Smooth muscle cell of the brain vasculature (primary cell): ENCODE data around the gene RNF220.

Experiments
- DNase-seq: peaks from one replicate; pipeline ENCODE4 v3.0.0-alpha.2; 2012; ENCODE audit warnings: low read depth, low spot score

Gene RNF220

DNA sequence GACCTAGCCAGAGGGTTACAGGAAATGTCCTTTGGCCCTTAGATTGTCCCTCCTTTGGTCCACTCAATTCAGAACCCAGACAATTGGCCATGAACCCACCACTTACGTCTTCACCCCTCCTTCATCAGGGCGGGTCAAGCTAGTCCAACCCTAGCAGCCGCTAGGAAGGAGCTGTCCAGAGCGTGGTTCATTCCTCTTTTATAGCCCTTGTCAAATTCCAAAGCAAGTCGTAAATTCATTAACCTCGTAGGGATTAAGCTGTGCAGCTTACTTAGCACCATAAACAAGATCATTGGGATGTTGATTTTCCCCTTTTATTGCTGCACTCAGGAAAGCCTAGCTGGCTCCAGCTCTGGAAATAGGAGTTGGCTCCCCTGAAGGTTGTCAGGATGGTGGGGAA is 179.1 kb downstream of the RNF220 start:
- no peak for DNase-seq

DNA sequence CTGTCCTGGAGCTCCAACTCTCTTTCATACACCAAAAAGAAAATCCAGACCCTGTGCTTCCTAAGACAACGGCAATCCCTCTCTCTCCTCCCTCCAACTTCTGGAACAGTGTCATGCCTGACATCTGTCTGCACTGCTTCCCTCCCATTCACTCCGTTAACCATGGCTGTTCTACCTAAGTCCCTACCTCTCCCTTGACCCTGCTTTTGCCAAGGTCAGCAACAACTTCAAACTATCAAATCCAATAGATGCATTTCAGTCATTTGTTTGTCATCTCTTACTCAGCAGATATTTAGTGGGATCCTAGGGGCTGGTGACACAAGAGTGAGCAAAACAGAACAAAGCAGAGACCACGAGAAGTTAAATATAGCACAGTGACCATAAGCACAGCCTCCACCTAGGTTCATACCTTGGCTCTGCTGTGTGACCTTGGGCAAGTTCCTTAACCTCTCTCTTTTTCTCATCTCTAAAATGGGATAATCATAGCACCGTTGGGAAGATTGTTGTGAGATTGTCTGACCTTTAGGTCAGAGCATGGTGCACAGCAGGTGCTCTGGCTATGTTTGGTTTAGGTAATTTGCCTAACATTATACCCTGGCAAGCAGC is 180.4 kb downstream of the RNF220 start:
- DNase-seq = no peak

DNA sequence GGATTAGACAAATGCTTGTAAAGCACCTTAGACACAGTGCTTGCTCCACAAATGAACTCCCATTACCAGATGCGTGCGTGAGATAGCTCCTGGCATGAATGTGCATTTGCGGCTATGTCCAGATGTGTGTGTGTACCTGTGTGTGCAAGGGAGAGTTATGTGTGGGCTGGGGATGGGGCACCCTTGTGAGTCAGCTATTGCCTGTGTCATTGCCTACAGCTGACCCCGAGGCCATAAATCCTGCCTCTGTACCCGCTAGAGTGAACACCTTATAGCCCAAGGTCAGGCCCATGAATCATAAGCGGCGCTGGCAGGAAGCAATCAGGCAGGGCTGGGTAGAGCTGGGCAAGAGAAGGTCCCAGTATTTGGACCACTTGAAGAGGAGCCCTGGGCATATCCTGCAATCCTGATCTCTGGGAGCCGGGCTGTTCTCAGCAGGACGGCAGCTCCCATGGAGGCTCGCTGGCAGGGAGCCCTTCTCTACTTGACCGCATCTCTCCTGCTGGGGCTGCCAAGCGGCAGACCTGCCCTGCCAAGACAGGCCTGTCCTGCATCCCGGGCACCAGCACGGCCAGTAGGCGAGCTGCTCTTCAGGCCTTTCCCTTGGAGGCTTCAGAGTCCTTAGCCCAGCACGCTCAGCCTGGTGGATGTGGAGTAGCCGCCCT is 182.9 kb downstream of the RNF220 start:
- no peak for DNase-seq

DNA sequence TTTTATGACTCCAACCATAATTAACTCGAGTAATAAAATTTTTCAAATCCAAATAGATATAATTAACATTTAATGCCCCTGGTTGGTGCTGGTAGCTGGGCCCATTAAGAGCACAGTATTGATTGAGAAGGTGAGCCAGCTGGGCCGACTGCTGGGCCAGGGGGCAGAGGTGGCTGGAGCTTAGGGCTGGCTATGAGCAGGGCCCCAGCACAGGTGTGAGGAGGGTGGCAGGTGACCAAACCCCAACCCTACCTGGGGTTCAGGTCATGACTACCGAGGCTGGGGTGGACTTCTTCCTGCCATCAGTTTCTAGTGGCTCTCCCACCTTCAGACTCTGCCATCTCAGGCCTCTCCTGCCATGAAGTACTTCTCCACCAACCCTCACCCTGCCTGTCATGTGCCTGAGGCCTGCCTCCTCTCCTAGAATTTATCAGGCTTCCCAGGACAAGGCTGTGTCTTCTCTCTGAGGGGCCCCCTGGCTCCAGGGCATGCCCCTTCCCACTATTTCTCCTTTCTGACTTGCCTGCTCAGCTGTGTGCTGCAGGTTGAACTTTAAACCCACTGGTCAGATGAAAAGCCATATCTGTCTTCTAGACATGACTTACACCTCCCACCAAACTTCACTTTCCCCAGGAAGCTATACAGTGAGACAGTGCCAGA is 183.6 kb downstream of the RNF220 start:
- DNase-seq = no peak

DNA sequence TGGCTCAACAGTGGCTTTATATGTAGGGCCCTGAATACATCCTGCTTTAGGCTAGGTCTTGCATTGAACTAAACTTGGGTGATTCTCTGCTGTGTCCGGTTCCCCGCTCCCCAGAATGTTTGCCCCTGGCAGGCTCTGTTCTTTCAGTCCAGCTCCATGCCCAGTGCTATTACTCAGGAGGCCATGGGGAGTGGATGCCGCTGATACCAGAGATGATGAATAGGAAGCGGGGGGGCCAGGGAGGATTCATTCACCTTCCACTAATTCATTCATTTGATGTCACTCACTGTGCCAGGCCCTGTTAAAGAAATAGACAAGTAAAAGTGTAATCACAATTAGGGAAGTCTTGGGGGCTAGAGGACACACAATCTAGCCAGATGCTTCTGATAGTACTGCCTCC is 185.4 kb downstream of the RNF220 start:
- no peak for DNase-seq

DNA sequence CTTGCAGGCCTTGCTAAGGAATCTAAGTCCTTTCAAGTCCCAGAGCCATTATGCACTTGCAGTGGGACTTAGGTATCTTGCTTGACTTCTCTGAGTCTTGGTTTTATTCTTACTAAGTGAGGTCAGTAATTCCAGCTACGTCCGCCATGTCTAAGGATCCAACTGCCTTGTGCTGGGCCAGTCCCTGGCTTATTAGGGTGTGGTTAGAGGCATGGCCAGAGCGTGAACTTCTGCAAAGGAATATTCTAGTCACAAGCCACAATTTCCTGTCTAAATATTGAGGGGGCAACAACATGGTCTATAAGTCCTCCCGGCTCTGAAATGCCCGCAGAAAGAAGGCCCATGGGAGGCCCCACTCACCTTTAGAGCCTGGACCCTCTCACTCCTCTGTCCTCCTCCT is 186.3 kb downstream of the RNF220 start:
- no peak for DNase-seq

DNA sequence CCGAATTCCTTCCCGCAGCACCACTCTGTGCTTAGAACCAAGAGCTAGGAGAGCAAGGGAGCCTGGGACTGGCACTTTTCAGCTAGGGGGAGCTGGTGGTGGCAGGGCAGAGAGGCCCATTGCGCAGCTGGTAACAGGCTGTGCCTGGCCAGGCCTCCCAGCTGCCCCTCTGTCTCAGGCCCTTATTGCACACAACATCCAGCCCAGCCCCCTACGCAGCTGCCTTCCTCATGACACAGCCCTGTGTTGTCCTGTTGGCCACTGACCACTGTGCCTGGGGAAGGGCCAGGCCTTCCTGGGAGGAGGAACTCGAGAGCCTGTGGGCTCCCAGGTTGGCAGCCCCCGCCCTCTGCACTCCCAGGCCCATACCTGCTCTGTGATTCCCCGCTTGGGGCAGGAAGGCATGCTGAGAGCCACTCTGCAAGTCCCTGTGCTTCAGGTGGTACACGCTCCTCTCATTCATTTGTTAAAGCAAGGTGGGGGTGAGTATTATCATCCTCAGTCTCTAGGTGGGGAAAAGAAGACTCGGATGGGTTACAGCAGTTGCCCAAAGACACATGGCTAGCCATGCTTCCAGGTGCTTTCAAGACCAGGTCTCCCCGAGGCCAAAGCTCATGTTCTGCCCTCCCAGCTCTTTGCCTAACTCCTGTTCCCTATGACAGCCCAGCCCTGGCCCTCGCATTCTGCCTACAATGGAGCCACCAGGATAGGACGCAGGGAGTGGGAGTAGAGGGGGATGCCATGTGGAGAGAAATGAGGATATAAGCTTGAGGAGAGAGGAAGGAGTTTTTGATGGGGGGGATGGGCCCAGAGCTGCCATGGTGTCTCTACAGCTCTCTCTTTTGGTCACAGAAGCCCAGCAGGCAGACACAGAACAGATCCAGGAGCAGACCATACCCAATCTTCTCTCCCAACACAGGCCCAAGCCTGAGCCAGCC is 187.4 kb downstream of the RNF220 start:
- DNase-seq = no peak

DNA sequence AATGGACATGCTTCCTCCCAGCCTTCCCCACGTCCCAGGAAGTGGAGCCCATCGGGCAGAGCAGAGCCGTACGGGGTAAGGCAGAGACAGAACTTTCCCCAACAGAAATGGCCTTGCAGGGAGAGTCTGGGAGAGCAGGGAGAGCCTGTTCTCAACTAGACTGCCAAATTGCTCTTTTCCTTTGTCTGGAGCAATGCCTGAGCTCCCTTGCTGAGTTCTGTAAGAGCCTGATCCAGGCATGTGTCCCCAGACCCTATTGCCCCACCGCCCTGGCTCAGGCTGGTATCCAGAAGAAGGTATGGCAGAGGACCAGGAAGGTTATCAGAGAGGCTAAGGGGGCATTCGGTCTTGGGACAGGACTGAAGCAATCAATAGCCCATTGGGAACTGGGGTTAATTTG is 189.3 kb downstream of the RNF220 start:
- no peak for DNase-seq

DNA sequence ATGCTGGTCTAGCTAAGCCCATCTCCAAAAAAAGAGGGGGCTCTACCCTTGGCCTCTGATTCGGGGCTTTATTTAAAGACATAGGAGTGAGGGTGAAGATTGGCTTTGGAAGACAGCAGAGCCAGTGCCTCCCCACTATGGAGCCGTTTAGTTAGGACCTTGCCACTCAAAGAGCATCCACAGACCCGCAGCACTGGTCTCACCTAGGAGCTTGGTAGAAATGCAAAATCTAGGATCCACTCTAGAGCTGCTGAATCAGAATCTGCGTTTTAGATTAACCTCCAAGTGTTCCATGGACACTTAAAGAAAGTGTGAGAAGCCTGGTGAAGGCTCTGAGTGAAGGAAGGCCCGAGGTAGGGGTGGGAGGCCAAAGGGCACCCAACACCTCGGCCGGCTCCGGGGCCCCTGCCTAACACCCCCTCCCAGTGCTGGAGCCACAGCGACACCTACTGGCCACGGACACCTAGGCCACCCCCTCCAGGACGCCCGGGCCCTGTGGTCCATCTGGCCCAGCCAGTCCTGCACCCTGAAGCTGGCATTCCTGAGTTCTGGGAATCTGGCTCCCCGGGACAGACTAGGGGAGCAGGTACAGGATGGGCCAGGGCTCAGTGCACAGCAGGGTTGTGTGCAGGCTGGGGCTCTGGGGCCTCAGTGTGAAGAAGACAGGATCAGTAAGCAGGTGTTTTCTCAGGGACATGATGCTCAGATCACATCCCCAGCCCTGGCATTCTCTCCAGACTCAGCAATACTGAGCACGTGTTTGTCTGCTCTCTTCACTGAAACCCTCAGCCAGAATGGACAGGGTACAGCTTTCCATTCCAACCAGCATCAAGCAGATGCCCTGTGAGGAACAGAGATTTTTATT is 190.0 kb downstream of the RNF220 start:
- peak; percentile 24 for DNase-seq

DNA sequence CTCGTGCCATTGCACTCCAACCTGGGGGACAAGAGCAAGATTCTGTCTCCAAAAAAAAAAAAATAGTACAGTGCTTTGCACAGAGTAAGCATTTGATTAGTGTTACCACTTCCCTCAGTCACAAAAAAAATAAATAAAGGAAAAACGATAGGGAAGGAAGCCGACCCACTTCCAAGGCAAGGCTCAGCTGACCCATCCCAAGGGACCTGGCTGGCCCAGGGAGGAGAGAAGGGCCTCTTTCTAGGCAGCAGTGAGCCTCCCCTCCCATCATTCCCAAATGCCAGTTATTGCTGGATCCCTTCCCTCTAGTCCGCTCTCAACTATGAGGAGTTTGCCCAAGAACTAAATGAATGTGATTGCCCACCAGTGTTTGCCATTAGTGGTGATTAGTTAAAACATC is 191.5 kb downstream of the RNF220 start:
- DNase-seq = no peak

DNA sequence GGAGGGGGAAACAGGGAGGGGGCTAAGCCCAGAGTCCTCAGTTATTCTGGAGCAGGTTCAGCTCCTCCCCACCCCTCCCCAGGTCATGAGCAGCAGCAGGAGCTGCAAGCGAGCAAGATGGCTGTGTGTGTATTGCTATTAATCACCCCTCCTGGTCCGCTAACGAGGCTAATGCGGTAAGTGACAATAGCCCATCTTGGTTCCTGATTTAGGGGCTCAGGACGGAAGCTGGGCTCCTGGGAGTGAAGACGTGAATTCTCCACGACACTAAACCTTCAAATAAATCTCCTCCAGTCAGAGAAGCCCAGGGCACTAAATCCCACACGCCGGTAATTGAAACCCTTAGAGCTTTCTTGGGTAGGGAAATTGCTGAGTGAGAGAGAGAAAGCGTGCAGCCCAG is 193.1 kb downstream of the RNF220 start:
- no peak for DNase-seq

DNA sequence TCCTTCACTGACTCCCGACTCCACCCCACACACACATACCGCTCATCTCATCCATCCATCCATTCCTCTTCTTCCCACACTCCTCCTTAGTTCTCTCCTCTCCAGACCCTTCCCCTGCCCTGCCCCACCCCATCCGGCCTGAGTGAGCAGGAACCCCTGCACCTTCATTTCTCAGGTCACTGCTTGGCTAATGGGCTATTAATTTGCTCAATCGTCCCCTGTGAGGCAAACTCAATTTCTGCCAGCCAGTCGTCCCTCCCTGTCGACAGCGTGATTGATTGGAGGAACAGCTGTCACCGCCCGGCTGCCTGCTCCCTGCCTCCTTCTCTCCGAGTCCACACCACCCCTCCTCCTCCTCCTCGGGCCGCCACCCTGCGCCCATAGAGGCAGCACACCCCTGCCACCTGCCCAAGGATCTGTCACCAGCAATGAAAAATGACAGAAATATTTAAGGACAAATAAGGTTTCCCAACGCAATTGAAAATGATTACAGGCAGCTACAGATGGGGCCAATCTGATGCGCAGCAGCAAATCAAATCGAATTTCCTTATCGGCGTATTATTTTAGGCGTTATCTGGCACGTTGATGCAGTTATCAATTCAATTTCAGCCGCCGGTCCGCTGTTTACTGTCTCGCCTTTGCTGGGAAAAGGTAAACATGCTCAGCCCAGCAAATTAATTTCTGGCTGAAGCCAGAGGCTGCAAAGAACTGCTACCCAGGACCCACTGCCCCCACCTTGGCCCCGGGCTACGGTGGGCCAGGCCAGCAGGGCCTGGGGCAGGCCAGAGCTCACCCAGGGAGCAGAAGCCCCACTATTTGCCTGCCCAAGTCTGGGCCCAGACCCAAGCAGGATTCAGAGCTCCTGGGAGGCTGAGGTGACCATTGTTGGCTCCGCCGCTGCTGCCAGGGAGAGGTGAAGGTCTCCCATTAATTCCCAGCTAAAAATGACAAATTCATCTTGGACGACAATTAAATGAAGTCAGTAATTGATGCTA is 197.9 kb downstream of the RNF220 start:
- no peak for DNase-seq

DNA sequence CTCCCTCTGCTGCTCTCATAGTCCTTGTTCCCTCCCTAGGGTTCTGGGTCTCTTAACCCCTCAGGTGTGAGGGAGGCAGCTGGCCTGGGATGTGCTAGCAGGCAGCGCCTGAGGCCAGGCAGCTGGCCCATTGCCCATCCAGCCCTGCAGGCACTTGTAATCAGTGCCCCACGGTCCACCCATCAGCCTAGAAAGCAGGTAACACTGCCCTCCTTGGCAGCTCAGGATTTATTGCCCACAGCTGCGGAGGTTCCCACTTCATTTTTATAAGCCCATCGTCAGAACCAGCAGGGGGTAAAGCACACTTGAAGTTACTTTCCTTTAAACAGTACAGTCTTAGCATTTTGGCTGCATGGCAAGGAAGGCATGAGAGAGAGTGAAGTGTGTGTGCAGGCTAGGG is 198.7 kb downstream of the RNF220 start:
- no peak for DNase-seq

DNA sequence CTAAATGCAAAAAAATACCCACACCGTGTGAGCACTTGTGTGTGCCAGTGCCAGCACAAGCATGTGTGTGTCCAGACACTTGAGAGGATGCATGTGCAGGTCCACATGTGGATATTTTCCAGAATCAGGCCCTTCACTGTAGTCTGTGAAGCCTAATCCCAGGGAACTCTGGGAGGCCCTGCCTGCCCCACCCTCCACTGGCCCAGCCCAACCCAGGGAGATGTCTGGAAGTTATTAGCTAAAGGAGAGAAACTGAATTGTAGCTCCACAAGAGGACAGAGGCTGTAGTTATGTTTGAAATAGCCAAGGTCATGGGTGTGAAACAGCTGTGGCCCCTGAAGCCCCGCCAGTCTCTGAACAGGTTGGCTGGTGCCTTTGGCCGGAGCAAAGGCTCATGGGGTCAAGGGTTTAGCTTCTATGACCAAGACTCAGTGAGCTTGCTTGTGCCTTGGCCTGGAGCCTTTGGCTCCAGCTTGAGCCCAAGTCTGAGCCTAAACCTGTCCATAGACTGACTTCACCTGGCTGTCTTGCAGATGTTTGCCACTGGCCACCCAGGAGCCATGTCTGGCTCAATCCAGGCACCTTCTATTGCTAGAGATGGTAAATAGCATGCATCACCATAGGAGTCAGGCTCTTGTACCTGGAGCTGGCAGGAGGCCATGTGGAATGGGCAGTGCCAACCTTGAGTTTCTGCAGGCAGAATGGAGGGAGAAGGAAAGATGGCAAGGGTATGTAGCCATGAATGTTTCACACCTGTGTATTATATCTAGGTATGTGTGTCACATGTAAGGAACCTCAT is 199.3 kb downstream of the RNF220 start:
- DNase-seq = no peak

DNA sequence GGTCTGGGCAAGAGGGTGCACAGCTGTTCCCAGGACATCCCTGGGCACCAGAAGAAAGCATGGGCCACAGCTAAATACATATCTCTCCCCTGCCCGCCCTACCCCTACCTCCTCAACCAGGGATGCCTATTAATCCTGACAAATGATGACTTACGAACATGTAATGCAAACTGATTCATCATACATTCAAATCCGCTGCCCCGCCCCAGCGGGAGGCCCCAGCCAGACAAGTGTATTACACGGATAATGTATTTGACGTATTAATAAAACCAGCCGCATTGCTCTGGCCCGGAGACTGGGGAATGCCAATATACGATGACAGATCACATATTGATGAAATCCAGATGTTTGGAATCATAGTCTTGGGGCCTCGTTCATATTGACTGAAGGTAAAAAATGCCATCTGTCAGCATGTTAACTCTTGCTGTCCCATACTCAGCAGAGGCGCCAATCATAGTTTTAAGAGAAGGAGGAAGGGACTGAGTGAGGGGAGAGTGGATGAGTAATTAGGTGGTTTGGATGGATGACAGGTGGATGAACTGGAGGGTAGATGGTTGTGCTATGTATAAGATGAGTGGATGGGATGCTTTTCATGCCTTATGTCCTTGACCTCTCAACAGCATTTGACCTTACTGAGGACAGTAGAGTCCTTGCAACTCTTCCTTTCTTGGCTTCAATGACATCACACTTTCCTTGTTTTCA is 201.0 kb downstream of the RNF220 start:
- no peak for DNase-seq

DNA sequence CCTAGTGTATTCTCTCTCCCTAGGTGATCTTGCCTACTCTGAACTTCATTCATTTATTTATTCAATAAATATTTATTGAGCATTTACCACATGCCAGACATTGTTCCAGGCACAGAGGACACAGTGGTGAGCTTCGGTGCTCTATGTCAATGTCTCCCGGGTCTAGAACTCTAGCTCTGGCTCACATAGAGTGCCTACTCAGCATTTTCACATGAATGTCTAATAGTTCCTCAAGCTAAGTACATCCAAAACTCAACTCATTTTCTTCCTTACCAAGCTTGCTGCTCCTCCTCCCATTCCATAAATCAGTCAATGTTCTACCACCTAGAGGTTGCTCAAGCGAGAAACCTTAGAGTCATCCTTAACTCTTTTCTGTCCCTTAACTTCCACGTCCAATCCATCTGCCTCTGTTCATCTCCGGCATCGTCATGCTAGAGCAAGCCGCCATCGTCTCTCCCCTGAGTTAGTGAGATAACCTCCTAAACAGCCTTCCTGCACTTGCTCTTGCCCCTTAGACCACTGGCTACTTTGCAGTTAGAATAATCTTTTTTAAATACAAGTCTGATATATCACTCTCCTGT is 201.7 kb downstream of the RNF220 start:
- DNase-seq = no peak

DNA sequence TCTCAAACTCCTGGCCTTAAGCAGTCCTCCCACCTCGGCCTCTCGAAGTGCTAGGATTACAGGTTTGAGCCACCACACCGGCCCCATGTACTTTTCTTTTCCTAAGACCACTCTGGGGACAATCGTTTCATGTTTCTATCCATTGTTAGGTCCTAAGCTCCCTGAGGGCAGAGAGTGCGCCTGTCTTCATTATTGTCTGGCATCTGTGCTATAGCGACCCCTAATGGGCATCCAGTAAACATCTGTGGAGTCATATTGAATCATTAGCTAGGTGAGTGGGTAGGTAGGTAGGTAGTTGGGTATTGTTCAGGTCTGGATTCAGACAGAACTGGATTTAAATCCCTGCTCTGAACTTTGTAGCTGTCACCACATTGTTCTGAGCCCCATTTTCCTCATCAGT is 203.1 kb downstream of the RNF220 start:
- DNase-seq = no peak

DNA sequence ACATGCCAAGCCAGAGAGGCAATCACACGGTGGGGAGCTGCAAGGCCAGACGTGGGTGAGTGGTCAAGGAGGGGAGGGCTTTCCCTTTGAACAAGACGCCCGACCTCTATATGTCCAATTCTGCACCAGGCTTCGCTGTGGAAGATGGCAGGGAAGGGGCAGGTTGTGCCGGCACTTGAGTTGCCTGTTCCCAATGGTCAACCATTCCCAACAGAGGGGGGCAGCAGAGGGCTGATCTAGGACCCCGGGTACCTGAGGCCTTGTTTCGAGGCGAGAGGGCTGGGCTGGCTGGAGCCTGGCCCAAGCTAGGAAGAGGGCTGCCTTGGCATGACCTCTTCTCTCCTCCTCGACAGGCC is 204.3 kb downstream of the RNF220 start:
- no peak for DNase-seq
